ENCODE results near the gene STRN3. TPM values are rescaled to one million over a fixed set of nuclear protein-coding genes. Genes with fewer than 3 reads are reported as not detected.

Gene STRN3
- total RNA-seq, 1 donor from 2014 or later = 42.7 TPM

GRCh38 chr14:30961330-30961729 lies 64.8 kb downstream of the STRN3 start:
- H3K9me3 Mint-ChIP-seq (ENCODE audit: unreplicated experiment) = no peaks in the 10 kb centered on the region
- no peak overlapping the region for H3K4me3 Mint-ChIP-seq (ENCODE audit: unreplicated experiment)
- H3K27me3 Mint-ChIP-seq (ENCODE audit: unreplicated experiment) = peaks cover 5% of the 10 kb centered on the region
- DNase-seq (ENCODE audit: low spot score) = no peak
- no peak for TF ChIP-seq CTCF (IDR thresholded peaks at IDR 0.05; ENCODE audit: unreplicated experiment)
- H3K36me3 Mint-ChIP-seq (ENCODE audit: low read depth, unreplicated experiment) = peaks cover 30% of the 10 kb centered on the region
- no peak overlapping the region for H3K27ac Mint-ChIP-seq (ENCODE audit: unreplicated experiment)
- peaks cover 21% of the 10 kb centered on the region for H3K4me1 Mint-ChIP-seq (ENCODE audit: unreplicated experiment)

- H3K4me1 Mint-ChIP-seq (ENCODE audit: unreplicated experiment) = peaks cover 21% of the 10 kb centered on the region
These were observed 66.0 kb downstream of the STRN3 start for GRCh38 chr14:30960216-30960615.

GRCh38 chr14:30958555-30959407 lies 67.4 kb downstream of the STRN3 start:
- Mint-ChIP-seq H3K4me3 (ENCODE audit: unreplicated experiment) (no peak overlapping the region), H3K27ac (ENCODE audit: unreplicated experiment) (no peak overlapping the region), H3K27me3 (ENCODE audit: unreplicated experiment) (no peaks in the 10 kb centered on the region), H3K4me1 (ENCODE audit: unreplicated experiment) (peaks cover 21% of the 10 kb centered on the region), H3K36me3 (ENCODE audit: low read depth, unreplicated experiment) (peaks cover 11% of the 10 kb centered on the region), H3K9me3 (ENCODE audit: unreplicated experiment) (no peaks in the 10 kb centered on the region)
- TF ChIP-seq CTCF (IDR thresholded peaks at IDR 0.05; ENCODE audit: unreplicated experiment) = no peak
- DNase-seq (ENCODE audit: low spot score) = no peak

More at GRCh38 chr14:30960216-30960615, 66.0 kb downstream of the STRN3 start:
- no peak for DNase-seq (ENCODE audit: low spot score)
- H3K36me3 Mint-ChIP-seq (ENCODE audit: low read depth, unreplicated experiment) = peaks cover 19% of the 10 kb centered on the region
- H3K27me3 Mint-ChIP-seq (ENCODE audit: unreplicated experiment) = no peaks in the 10 kb centered on the region
- TF ChIP-seq CTCF (IDR thresholded peaks at IDR 0.05; ENCODE audit: unreplicated experiment) = no peak
- no peak overlapping the region for H3K4me3 Mint-ChIP-seq (ENCODE audit: unreplicated experiment)
- no peaks in the 10 kb centered on the region for H3K9me3 Mint-ChIP-seq (ENCODE audit: unreplicated experiment)
- no peak overlapping the region for H3K27ac Mint-ChIP-seq (ENCODE audit: unreplicated experiment)

- Mint-ChIP-seq H3K4me3 (ENCODE audit: unreplicated experiment) (no peak overlapping the region), H3K4me1 (ENCODE audit: unreplicated experiment) (peaks cover 21% of the 10 kb centered on the region), H3K9me3 (ENCODE audit: unreplicated experiment) (no peaks in the 10 kb centered on the region), H3K27me3 (ENCODE audit: unreplicated experiment) (no peaks in the 10 kb centered on the region), H3K27ac (ENCODE audit: unreplicated experiment) (no peak overlapping the region), H3K36me3 (ENCODE audit: low read depth, unreplicated experiment) (peaks cover 5% of the 10 kb centered on the region)
- no peak for TF ChIP-seq CTCF (IDR thresholded peaks at IDR 0.05; ENCODE audit: unreplicated experiment)
- DNase-seq (ENCODE audit: low spot score) = no peak
These were observed 68.3 kb downstream of the STRN3 start for GRCh38 chr14:30957813-30958370.

GRCh38 chr14:30949651-30950050 lies 76.5 kb downstream of the STRN3 start:
- H3K9me3 Mint-ChIP-seq (ENCODE audit: unreplicated experiment) = no peaks in the 10 kb centered on the region
- H3K27me3 Mint-ChIP-seq (ENCODE audit: unreplicated experiment) = peaks cover 2% of the 10 kb centered on the region
- H3K4me1 Mint-ChIP-seq (ENCODE audit: unreplicated experiment) = peaks cover 13% of the 10 kb centered on the region
- H3K27ac Mint-ChIP-seq (ENCODE audit: unreplicated experiment) = no peak overlapping the region
- H3K36me3 Mint-ChIP-seq (ENCODE audit: low read depth, unreplicated experiment) = peaks cover 21% of the 10 kb centered on the region
- TF ChIP-seq CTCF (IDR thresholded peaks at IDR 0.05; ENCODE audit: unreplicated experiment) = no peak
- DNase-seq (ENCODE audit: low spot score) = no peak
- H3K4me3 Mint-ChIP-seq (ENCODE audit: unreplicated experiment) = no peak overlapping the region
